Endothelial cell of umbilical vein (primary cell): ENCODE measurements around the gene CHRND. TPM values are rescaled to one million over a fixed set of nuclear protein-coding genes. Genes with fewer than 3 reads are reported as not detected.

ENCODE experiments used
- BruUV-seq: library from RNA; stranded (reverse); fragments of 400-500 nt; replicated peaks from 2 replicates; lab custom pipeline; 2021; lab: Mats Ljungman, UMichigan
- CTCF ChIA-PET: fragments of 300-600, 350-600 bp; sonication (Branson Sonifier 250); formaldehyde crosslinking; loops from one replicate; lab custom pipeline; 2021; ENCODE audit warnings: antibody characterized with exemption, inconsistent platforms; lab: Charles Lee
- POLR2A ChIA-PET: fragments of 300-600, 350-600 bp; sonication (Branson Sonifier 250); formaldehyde crosslinking; loops from one replicate; lab custom pipeline; 2021; ENCODE audit warnings: antibody characterized with exemption, inconsistent platforms; lab: Charles Lee
- DNase-seq: peaks from one replicate; pipeline ENCODE4 v3.0.0-alpha.2; 2011; ENCODE audit warnings: low read depth, low spot score
- FAIRE-seq: peaks from 2 replicates; lab custom pipeline; 2011; peaks lifted over from hg19 to GRCh38; lab: Jason Lieb, UNC
- H2AFZ ChIP-seq: 2 replicates; pipeline ENCODE4 v1.6.0; 2012; ENCODE audit warnings: low read depth, low read length, control low read depth, inconsistent platforms
- H3K27ac ChIP-seq: 2 replicates; pipeline ENCODE4 v1.5.1; 2011; ENCODE audit warnings: low read depth, mild to moderate bottlenecking, control low read depth, low read length, moderate library complexity; ENCODE audit not compliant: insufficient read depth
- H3K27me3 ChIP-seq, 2 experiments: 2 replicates each; pipeline versions ENCODE4 v1.6.0 to v1.6.1; 2011; ENCODE audit warnings: low read length in 2 of 2, mixed read lengths in 1 of 2; ENCODE audit not compliant: control insufficient read depth in 2 of 2, insufficient read depth in 2 of 2
- H3K36me3 ChIP-seq, 2 experiments: 2 replicates in 1 of 2; 3 replicates in 1 of 2; pipeline ENCODE4 v1.5.1; 2011; ENCODE audit warnings: low read length in 2 of 2, mild to moderate bottlenecking in 1 of 2, moderate library complexity in 1 of 2; ENCODE audit not compliant: control insufficient read depth in 2 of 2, insufficient read depth in 2 of 2; ENCODE audit errors: extremely low read depth in 1 of 2
- H3K4me1 ChIP-seq: 3 replicates; pipeline ENCODE4 v1.5.1; 2011; ENCODE audit warnings: mild to moderate bottlenecking, low read length; ENCODE audit not compliant: control insufficient read depth, insufficient read depth; ENCODE audit errors: extremely low read depth
- H3K4me2 ChIP-seq: 2 replicates; pipeline ENCODE4 v1.6.1; 2011; ENCODE audit warnings: low read length, control low read depth, mixed read lengths; ENCODE audit not compliant: insufficient read depth
- H3K4me3 ChIP-seq, 3 experiments: fragments of 200-600 bp in 1 of 3; sonication (generic), shearing (Covaris generic) in 1 of 3; replicated peaks in 1 of 3; 2 replicates each; pipeline ENCODE4 v1.5.1; 2011 to 2016; ENCODE audit warnings: control low read depth in 3 of 3, low read length in 3 of 3, mild to moderate bottlenecking in 2 of 3, inconsistent platforms in 1 of 3, low read depth in 1 of 3, moderate library complexity in 1 of 3; ENCODE audit not compliant: insufficient read depth in 1 of 3
- H3K79me2 ChIP-seq: 2 replicates; pipeline ENCODE4 v1.6.0; 2012; ENCODE audit warnings: low read length, inconsistent platforms; ENCODE audit not compliant: control insufficient read depth, insufficient read depth
- H3K9ac ChIP-seq: replicated peaks from 2 replicates; pipeline ENCODE3; 2011; ENCODE audit warnings: low read length, control low read depth; ENCODE audit not compliant: insufficient read depth; ENCODE audit errors: extremely low read depth
- H3K9me1 ChIP-seq: replicated peaks from 3 replicates; pipeline ENCODE4 v1.6.0; 2011; ENCODE audit warnings: mild to moderate bottlenecking, low read length; ENCODE audit not compliant: control insufficient read depth, insufficient read depth; ENCODE audit errors: extremely low read depth
- H3K9me3 ChIP-seq: replicated peaks from 2 replicates; pipeline ENCODE4 v1.5.1; 2012; ENCODE audit warnings: low read length, inconsistent platforms; ENCODE audit not compliant: control insufficient read depth, insufficient read depth
- H4K20me1 ChIP-seq: replicated peaks from 2 replicates; pipeline ENCODE3; 2011; ENCODE audit warnings: mild to moderate bottlenecking, low read length; ENCODE audit not compliant: control insufficient read depth, insufficient read depth; ENCODE audit errors: extremely low read depth
- GATA2 ChIP-seq: IDR thresholded peaks from 2 replicates; pipeline ENCODE4 v1.7.0; 2011; ENCODE audit warnings: low read depth, mild to moderate bottlenecking, moderate library complexity, mixed read lengths, low read length; ENCODE audit not compliant: insufficient read length, insufficient read depth
- POLR2AphosphoS5 ChIP-seq: IDR thresholded peaks from 2 replicates; pipeline ENCODE4 v1.6.1; 2012; ENCODE audit warnings: low read depth, mild to moderate bottlenecking, control low read depth, low read length, moderate library complexity; ENCODE audit not compliant: insufficient read depth
- dilution Hi-C: fragments of 300-500 bp; cut with MboI; formaldehyde crosslinking; loops from one replicate; pipeline ENCODE4 v1.15.0; 2019; ENCODE audit warnings: low sequenced_read_pairs; ENCODE audit not compliant: extremely low pct_ligation_motif_present
- intact Hi-C: fragments of 100-400 bp; cut with micrococcal nuclease; formaldehyde crosslinking; loops from one replicate; pipeline ENCODE4 v1.10.0; 2022
- polyA plus RNA-seq, 4 experiments: library from polyadenylated mRNA; depleted of rRNA in 3 of 4; stranded (reverse) in 3 of 4; unstranded in 1 of 4; fragments of >200 nt; gene quantifications; 2 replicates each; pipeline versions ENCODE4 v1.2.1 to v1.2.3, GENCODE V29; 2011 to 2012; ENCODE audit warnings: missing spikeins in 1 of 4
- total RNA-seq: library from RNA; stranded (reverse); gene quantifications from 2 replicates; pipeline ENCODE4 v1.2.3, GENCODE V29; 2021

The CHRND gene
- total and polyA plus RNA-seq, 2 donors (not counting 3 experiments of a cell fraction or from before 2014, with no cell fraction given) = not detected

GRCh38 chr2:232541961-232542714 lies 16.2 kb downstream of the CHRND start:
- TF ChIP-seq GATA2 = no peak
- CTCF ChIA-PET = no interaction called here
- BruUV-seq = no TSS peak

GRCh38 chr2:232542715-232543467 lies 16.9 kb downstream of the CHRND start:
- CTCF ChIA-PET = no interaction called here
- intact Hi-C loops (no loop called here), dilution Hi-C loops (no loop called here)

More at GRCh38 chr2:232541961-232542714, 16.2 kb downstream of the CHRND start:
- dilution Hi-C loops = no loop called here
- Histone ChIP-seq H3K4me2 (no peak overlapping the region), H3K4me3 (no peak overlapping the region), H3K27me3 (no peaks in the 10 kb centered on the region), H3K9ac (no peak overlapping the region), H3K4me1 (no peaks in the 10 kb centered on the region), H3K36me3 (no peaks in the 10 kb centered on the region), H3K27ac (no peak overlapping the region), H4K20me1 (no peaks in the 10 kb centered on the region), H2AFZ (no peak overlapping the region), H3K79me2 (no peaks in the 10 kb centered on the region), H3K9me1 (no peaks in the 10 kb centered on the region), H3K9me3 (no peaks in the 10 kb centered on the region)
- POLR2A ChIA-PET = no interaction called here
- FAIRE-seq = no peak
- DNase-seq = no peak
- intact Hi-C loops = no loop called here

More at GRCh38 chr2:232542715-232543467, 16.9 kb downstream of the CHRND start:
- H3K36me3 ChIP-seq = no peaks in the 10 kb centered on the region
- no peaks in the 10 kb centered on the region for H3K27me3 ChIP-seq
- no peak overlapping the region for H2AFZ ChIP-seq
- H3K27ac ChIP-seq = no peak overlapping the region
- no peaks in the 10 kb centered on the region for H4K20me1 ChIP-seq
- DNase-seq (no peak), FAIRE-seq (no peak)
- no peaks in the 10 kb centered on the region for H3K9me1 ChIP-seq
- H3K4me1 ChIP-seq = no peaks in the 10 kb centered on the region
- no TSS peak for BruUV-seq
- H3K9me3 ChIP-seq = no peaks in the 10 kb centered on the region
- TF ChIP-seq GATA2 (no peak), POLR2AphosphoS5 (no peak)
- no peak overlapping the region for H3K4me3 ChIP-seq
- H3K79me2 ChIP-seq = no peaks in the 10 kb centered on the region
- no peak overlapping the region for H3K9ac ChIP-seq
- POLR2A ChIA-PET = no interaction called here
- no peak overlapping the region for H3K4me2 ChIP-seq
